Skeletal muscle tissue (tissue), 4 donors: ENCODE data around the gene IL17D. TPM values are rescaled to one million over a fixed set of nuclear protein-coding genes. Genes with fewer than 3 reads are reported as not detected.

Source experiments
- H3K27ac ChIP-seq: one replicate; pipeline ENCODE4 v1.7.0; 2013; ENCODE audit warnings: mild to moderate bottlenecking, low read depth, low read length, inconsistent platforms
- H3K27me3 ChIP-seq, 3 donors: one replicate each; pipeline ENCODE4 v1.7.0; 2013; ENCODE audit warnings: low read length in 3 of 3; ENCODE audit not compliant: control insufficient read depth in 3 of 3, insufficient read depth in 3 of 3
- H3K36me3 ChIP-seq, 3 donors: one replicate each; pipeline ENCODE4 v1.7.0; 2013; ENCODE audit warnings: low read length in 3 of 3; ENCODE audit not compliant: control insufficient read depth in 3 of 3, insufficient read depth in 3 of 3
- H3K4me1 ChIP-seq, 3 donors: one replicate each; pipeline ENCODE4 v1.7.0; 2013; ENCODE audit warnings: low read length in 3 of 3, mild to moderate bottlenecking in 3 of 3; ENCODE audit not compliant: control insufficient read depth in 3 of 3, insufficient read depth in 3 of 3
- H3K4me3 ChIP-seq, 3 donors: one replicate each; pipeline ENCODE4 v1.7.0; 2013; ENCODE audit warnings: low read length in 3 of 3
- H3K9ac ChIP-seq, 3 donors: one replicate each; pipeline ENCODE4 v1.7.0; 2013; ENCODE audit warnings: low read length in 3 of 3, mild to moderate bottlenecking in 3 of 3, moderate library complexity in 2 of 3, low read depth in 1 of 3
- H3K9me3 ChIP-seq, 3 donors: one replicate each; pipeline ENCODE4 v1.7.0; 2013; ENCODE audit warnings: low read length in 3 of 3; ENCODE audit not compliant: control insufficient read depth in 3 of 3
- total RNA-seq: library from RNA; depleted of rRNA; stranded (reverse); fragments of >200 nt; gene quantifications from one replicate; pipeline ENCODE4 v1.2.3, GENCODE V29; 2014
- donor health status: Osteomylitis.

IL17D gene
- total RNA-seq, 1 donor from 2014 or later, result 7.3 TPM

DNA sequence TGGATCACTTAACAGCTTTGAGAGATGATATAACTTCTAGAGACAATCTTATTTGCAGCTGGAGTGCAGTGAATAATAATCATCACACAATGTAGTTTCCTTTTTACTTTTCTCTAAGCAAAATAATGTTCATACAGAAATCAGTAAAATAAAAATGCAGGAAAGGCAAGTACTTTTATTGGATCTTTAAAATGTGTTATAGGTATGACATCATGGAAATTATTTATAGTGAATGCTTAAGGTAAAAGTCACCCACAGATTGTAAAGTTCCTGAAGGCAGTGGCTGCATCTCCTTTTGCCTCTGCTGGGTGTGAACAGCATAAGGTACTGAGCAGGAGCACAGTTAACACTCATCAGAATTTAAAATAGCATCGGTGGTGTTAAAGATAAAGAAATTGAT lies 17.3 kb upstream of the IL17D start:
- Histone ChIP-seq H3K4me3 (no peak overlapping the region), H3K27ac (no peak overlapping the region), H3K4me1 (no peaks in the 10 kb centered on the region), H3K9ac (no peak overlapping the region), H3K9me3 (no peaks in the 10 kb centered on the region), H3K27me3 (no peaks in the 10 kb centered on the region), H3K36me3 (peaks cover 0 to 4% (median 0%) of the 10 kb centered on the region in 3 donors)

DNA sequence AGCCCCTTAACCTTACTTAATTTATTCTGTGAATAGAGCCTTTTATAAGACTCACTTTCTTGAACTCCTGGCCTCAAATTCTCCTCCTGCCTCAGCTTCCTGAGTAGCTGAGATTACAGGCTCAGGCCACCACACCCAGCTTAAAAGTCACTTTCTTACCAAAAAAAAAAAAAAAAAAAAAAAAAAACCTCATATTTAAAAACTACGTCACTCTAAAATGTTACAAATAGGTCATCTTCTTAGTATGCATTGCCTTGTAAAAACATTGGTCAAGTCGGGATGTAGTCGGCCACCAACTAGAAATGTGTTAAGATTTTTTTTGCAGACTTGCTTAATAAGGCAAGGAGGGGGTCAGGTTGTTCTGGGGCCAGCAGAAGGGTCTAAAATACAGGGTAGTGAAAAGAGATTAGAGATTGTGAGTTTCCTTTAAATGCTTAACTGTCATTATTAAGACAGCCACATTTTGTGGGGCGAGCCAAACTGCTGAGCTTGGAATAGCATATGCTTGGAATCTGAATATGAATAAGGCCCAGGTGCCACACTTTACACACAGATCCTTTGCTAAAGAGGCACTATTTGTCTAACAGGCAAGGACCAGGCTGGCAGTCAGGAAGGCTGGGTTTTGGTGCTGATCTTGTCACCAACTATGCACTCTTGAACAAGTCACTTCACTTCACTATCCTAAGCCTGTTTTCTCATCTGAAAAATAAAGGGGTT lies 16.5 kb upstream of the IL17D start:
- H3K27me3 ChIP-seq, result no peaks in the 10 kb centered on the region
- H3K9ac ChIP-seq, result no peak overlapping the region
- H3K9me3 ChIP-seq, result no peaks in the 10 kb centered on the region
- H3K27ac ChIP-seq, result no peak overlapping the region
- H3K4me1 ChIP-seq, result no peaks in the 10 kb centered on the region
- H3K36me3 ChIP-seq, result peaks cover 0 to 4% (median 2%) of the 10 kb centered on the region in 3 donors
- no peak overlapping the region for H3K4me3 ChIP-seq

DNA sequence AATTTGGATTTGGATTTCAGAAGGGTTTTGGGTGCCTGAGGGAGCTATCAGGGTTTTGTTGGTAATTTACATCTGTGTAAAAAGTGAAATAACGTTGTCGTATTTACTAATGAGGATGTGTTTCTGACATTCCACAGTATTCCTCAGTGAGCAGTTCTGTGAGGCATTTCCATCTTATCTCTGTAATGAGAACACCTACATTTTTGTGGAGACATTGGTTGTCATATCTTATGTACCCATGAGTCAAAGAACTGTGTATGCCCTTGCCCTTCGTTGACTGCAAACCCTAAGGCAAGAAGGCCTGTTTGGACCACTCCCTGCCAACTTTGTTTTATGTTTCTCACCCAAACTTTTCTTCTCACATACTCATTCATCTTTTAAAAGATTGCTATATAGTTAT lies 14.2 kb upstream of the IL17D start:
- no peaks in the 10 kb centered on the region for H3K4me1 ChIP-seq
- H3K27ac ChIP-seq, result no peak overlapping the region
- no peaks in the 10 kb centered on the region for H3K27me3 ChIP-seq
- peaks cover 0 to 6% (median 4%) of the 10 kb centered on the region in 3 donors for H3K36me3 ChIP-seq
- H3K9me3 ChIP-seq, result no peaks in the 10 kb centered on the region
- no peak overlapping the region for H3K4me3 ChIP-seq
- no peak overlapping the region for H3K9ac ChIP-seq

DNA sequence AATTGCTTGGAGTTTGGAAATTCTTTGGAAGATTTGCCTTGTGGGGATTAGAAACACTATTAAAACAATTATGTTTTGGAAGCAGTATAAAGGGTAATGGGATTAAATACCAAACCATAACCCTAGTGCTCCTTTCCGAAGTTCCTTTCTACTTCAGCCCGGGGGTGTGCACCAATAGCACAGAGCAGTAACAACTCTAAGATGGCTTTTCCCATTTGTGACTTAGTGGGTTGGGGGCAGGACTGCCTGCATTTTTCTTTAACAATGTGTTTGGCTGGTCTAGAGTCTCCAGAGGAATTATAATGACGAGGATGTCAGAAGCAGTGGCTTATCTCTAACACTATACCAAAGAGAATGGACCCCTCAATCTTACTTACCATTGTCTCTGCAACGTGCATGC lies 11.9 kb upstream of the IL17D start:
- no peak overlapping the region for H3K27ac ChIP-seq
- no peak overlapping the region for H3K9ac ChIP-seq
- H3K4me1 ChIP-seq, result no peaks in the 10 kb centered on the region
- no peaks in the 10 kb centered on the region for H3K27me3 ChIP-seq
- H3K36me3 ChIP-seq, result peaks cover 0 to 6% (median 4%) of the 10 kb centered on the region in 3 donors
- H3K9me3 ChIP-seq, result no peaks in the 10 kb centered on the region
- H3K4me3 ChIP-seq, result no peak overlapping the region

DNA sequence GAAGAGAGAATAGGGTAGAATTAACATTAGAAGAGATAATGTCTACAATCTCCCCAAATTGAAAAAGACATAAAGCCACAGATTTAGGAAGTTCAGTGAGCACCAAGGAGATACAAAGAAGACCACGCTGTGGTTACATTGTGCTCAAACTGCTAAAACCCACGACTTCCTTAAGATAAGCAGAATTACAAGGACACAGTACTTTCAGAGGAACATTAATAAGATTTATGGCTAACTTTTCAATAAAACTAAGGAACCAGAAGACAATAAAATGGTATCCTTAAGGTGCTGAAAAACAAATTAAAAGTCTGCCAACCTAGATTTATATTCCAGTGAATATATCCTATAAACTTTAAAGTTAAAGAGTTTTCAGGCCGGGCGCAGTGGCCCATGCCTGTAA lies 7.4 kb upstream of the IL17D start:
- H3K27ac ChIP-seq, result no peak overlapping the region
- no peaks in the 10 kb centered on the region for H3K4me1 ChIP-seq
- no peak overlapping the region for H3K9ac ChIP-seq
- peaks cover 0 to 6% (median 0%) of the 10 kb centered on the region in 3 donors for H3K36me3 ChIP-seq
- H3K9me3 ChIP-seq, result no peaks in the 10 kb centered on the region
- H3K27me3 ChIP-seq, result peaks cover 0 to 9% (median 0%) of the 10 kb centered on the region in 3 donors
- H3K4me3 ChIP-seq, result no peak overlapping the region

DNA sequence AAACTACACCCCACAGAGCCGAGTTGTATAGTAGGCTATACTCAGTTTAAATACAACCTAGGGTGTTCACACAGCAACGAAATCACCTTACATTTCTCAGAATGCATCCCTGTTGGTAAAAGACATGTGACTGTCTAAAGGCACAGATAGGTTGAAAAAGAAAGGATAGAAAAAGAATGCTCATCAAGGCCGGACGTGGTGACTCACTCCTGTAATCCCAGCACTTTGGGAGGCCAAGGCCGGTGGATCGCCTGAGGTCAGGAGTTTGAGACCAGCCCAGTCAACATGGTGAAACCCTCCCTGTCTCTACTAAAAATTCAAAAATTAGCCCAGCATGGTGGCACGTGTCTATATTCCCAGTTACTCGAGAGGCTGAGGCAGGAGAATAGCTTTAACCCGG lies 3.8 kb upstream of the IL17D start:
- no peak overlapping the region for H3K9ac ChIP-seq
- H3K4me1 ChIP-seq, result peaks cover 4 to 13% (median 4%) of the 10 kb centered on the region in 3 donors
- H3K4me3 ChIP-seq, result no peak overlapping the region
- no peaks in the 10 kb centered on the region for H3K36me3 ChIP-seq
- no peaks in the 10 kb centered on the region for H3K9me3 ChIP-seq
- no peak overlapping the region for H3K27ac ChIP-seq
- H3K27me3 ChIP-seq, result peaks cover 0 to 14% (median 0%) of the 10 kb centered on the region in 3 donors

DNA sequence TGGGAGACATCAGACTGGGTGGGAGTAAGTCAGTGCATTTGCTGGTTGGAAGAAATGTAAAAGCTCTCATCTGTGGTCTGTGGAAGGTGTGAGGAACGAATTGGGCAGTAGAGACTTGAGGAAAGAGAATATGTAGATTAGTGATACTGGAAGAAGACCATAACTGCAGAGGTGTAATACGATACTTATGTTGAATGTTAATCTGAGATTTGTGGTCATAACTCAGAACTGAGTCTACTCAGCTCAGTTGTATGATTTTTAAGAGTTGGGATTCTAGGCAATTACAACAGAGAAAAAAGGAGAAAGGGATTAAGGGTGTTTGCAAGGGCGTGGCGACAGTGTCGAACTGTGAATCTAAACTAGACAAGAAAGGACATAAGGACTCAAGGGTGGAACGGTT lies 3.2 kb upstream of the IL17D start:
- Histone ChIP-seq H3K4me1 (peaks cover 4 to 13% (median 4%) of the 10 kb centered on the region in 3 donors), H3K9me3 (no peaks in the 10 kb centered on the region)

DNA sequence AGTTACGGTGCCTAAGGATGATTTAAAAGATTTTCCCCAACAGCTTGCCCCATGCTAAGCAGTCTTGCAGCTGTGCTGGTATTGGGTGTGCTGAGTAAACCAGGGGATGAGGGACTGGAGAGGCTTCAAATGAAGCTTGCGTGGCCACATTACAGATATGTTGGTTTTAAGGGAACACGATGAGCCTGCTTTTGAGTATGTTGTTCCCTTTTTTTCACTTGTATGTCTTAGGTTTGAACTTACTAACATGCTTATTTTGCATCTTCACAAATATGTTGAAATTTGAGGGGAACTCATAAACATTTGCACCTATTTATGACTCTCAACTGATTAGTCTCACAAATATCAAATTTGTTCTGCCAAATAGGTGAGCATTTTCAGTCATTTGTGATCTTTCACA lies 2.0 kb upstream of the IL17D start:
- Histone ChIP-seq H3K36me3 (no peaks in the 10 kb centered on the region), H3K27ac (no peak overlapping the region), H3K27me3 (peaks cover 0 to 14% (median 0%) of the 10 kb centered on the region in 3 donors), H3K4me3 (peak overlapping the region in 2 of 3 donors; percentile 38 to 49), H3K4me1 (peaks cover 4 to 13% (median 4%) of the 10 kb centered on the region in 3 donors), H3K9ac (no peak overlapping the region), H3K9me3 (no peaks in the 10 kb centered on the region)

More for the DNA sequence above, 3.2 kb upstream of the IL17D start:
- Histone ChIP-seq H3K36me3 (no peaks in the 10 kb centered on the region), H3K9ac (no peak overlapping the region), H3K27me3 (peaks cover 0 to 14% (median 0%) of the 10 kb centered on the region in 3 donors), H3K27ac (no peak overlapping the region), H3K4me3 (no peak overlapping the region)

DNA sequence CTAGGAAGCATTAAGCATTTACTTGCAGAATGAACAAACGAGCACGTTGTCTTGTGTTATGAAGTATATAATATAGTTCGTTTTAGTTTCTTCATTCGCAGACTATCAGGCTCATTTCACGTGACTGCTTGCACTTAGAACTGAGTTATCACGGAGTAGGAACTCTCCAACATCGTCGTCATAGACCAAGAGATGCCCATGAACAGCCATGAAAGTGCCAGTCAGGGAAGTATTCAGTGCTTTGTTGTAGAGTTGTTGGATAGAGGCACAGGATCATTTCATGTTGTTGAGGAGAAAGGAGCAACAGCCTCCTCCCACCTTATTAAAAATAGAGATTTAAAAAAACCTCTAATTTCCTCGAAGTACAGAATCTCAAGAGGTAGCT lies 977 bp upstream of the IL17D start:
- Histone ChIP-seq H3K4me1 (peaks cover 4 to 13% (median 4%) of the 10 kb centered on the region in 3 donors), H3K9ac (peak overlapping the region; percentile 72 to 91 (median 83)), H3K27ac (peak overlapping the region; percentile 75)

DNA sequence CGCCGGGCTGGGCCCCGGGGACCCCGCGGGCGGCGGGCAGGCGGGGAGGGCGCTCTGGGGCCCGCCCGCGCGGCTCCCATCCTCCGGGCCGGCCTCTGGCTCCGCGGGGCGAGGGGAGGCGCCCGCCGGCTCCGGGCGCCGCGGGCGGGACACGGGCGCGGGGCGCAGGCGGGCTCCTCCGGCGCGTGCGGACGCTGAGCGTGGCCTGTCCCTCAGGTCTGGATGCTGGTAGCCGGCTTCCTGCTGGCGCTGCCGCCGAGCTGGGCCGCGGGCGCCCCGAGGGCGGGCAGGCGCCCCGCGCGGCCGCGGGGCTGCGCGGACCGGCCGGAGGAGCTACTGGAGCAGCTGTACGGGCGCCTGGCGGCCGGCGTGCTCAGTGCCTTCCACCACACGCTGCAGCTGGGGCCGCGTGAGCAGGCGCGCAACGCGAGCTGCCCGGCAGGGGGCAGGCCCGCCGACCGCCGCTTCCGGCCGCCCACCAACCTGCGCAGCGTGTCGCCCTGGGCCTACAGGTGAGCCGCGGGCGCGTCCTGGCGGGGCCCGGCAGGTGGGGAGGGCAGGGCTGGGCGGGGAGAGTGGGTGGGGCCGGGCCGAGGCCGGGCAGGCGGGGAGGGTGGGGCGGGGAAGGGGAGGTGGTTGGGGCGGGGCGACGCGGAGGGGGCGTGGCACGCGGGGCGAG lies 420 bp downstream of the IL17D start:
- Histone ChIP-seq H3K9ac (peak overlapping the region in 1 of 3 donors; percentile 68), H3K9me3 (no peaks in the 10 kb centered on the region), H3K36me3 (no peaks in the 10 kb centered on the region), H3K4me3 (peak overlapping the region in 2 of 3 donors; percentile 57 to 64), H3K4me1 (peaks cover 4 to 14% (median 6%) of the 10 kb centered on the region in 3 donors), H3K27me3 (peaks cover 0 to 14% (median 0%) of the 10 kb centered on the region in 3 donors), H3K27ac (no peak overlapping the region)

More for the DNA sequence above, 977 bp upstream of the IL17D start:
- no peaks in the 10 kb centered on the region for H3K9me3 ChIP-seq
- H3K27me3 ChIP-seq, result peaks cover 0 to 14% (median 0%) of the 10 kb centered on the region in 3 donors
- no peaks in the 10 kb centered on the region for H3K36me3 ChIP-seq
- peak overlapping the region; percentile 77 to 86 (median 80) for H3K4me3 ChIP-seq
